Sigmoid colon (tissue), 4 donors: ENCODE data around the gene NDUFA7.

Source experiments
- EP300 ChIP-seq, 4 donors: sonication (generic); formaldehyde crosslinking; IDR thresholded peaks; one replicate each; pipeline ENCODE4 v1.6.1; 2017; ENCODE audit warnings: antibody characterized with exemption in 4 of 4
- POLR2A ChIP-seq, 2 donors: fragments of 450-650 bp; IDR thresholded peaks; one replicate each; pipeline ENCODE4 v1.6.1; 2016; ENCODE audit warnings: antibody characterized with exemption in 2 of 2, mild to moderate bottlenecking in 2 of 2, moderate library complexity in 2 of 2
- TF ChIP-seq, protein P1 (sequence below), 4 experiments: fragments of 450-650 bp in 3 of 4; fragments of 200-600 bp in 1 of 4; IDR thresholded peaks; one replicate each; pipeline ENCODE4 v1.5.1; 2016 to 2019; ENCODE audit warnings: antibody characterized with exemption in 4 of 4, mild to moderate bottlenecking in 3 of 4, moderate library complexity in 2 of 4

- TF ChIP-seq, protein P1, sequence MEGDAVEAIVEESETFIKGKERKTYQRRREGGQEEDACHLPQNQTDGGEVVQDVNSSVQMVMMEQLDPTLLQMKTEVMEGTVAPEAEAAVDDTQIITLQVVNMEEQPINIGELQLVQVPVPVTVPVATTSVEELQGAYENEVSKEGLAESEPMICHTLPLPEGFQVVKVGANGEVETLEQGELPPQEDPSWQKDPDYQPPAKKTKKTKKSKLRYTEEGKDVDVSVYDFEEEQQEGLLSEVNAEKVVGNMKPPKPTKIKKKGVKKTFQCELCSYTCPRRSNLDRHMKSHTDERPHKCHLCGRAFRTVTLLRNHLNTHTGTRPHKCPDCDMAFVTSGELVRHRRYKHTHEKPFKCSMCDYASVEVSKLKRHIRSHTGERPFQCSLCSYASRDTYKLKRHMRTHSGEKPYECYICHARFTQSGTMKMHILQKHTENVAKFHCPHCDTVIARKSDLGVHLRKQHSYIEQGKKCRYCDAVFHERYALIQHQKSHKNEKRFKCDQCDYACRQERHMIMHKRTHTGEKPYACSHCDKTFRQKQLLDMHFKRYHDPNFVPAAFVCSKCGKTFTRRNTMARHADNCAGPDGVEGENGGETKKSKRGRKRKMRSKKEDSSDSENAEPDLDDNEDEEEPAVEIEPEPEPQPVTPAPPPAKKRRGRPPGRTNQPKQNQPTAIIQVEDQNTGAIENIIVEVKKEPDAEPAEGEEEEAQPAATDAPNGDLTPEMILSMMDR (IDR thresholded peaks at IDR 0.05), result no peak
- TF ChIP-seq EP300 (IDR thresholded peaks at IDR 0.05) (no peak), POLR2A (IDR thresholded peaks at IDR 0.05) (no peak)
These were observed 18.4 kb downstream of the NDUFA7 start for GRCh38 chr19:8302734-8303133.
